G401 (cell line): ENCODE data around the gene NUP88. TPM values are rescaled to one million over a fixed set of nuclear protein-coding genes. Genes with fewer than 3 reads are reported as not detected.

Source experiments
- DNase-seq: peaks from one replicate; pipeline ENCODE4 v3.0.0-alpha.2; 2015; ENCODE audit warnings: low spot score
- in situ Hi-C: cut with HindIII; loops from 2 replicates; pipeline ENCODE4 v1.10.0; 2016; ENCODE audit warnings: low sequenced_read_pairs, mixed read lengths
- total RNA-seq: library from RNA; depleted of rRNA; stranded (reverse); fragments of >200 nt; shearing (Covaris generic); gene quantifications from 2 replicates; pipeline ENCODE4 v1.2.3, GENCODE V29; 2014; rRNA removed

NUP88 gene
- total RNA-seq, 1 experiment from 2014 or later = 178 TPM

DNA sequence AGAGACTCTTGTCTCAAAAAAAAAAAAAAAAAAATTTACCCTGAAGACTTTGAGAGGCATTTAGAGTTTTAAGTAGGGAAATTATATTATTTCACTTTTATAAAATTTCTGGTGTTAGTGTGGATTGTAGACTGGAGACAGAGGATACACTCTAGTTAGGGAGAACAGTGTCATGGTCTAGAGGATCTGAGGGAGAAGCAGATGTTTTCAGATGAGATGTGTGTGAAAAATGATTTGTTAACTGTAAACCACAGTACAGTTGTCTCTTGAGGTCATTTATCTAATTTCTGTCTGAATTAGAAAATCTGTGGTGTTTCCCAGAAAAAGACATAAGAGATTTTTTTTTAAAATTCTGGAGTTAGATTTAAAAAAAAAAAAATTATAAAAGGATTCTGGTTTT, 54.8 kb downstream of the NUP88 start:
- DNase-seq = no peak
- in situ Hi-C loops = loop anchor here (5.0 kb wide), 1 partner anchor 48 kb away; no protein-coding TSS in a partner anchor

GRCh38 chr17:5364156-5364555, 55.3 kb downstream of the NUP88 start:
- in situ Hi-C loops = loop anchor here (5.0 kb wide), 1 partner anchor 48 kb away; no protein-coding TSS in a partner anchor
- DNase-seq = no peak

- DNase-seq = no peak
- in situ Hi-C loops = loop anchor here (5.0 kb wide), 1 partner anchor 50 kb away; no protein-coding TSS in a partner anchor
Measured at GRCh38 chr17:5362162-5362811, 57.2 kb downstream of the NUP88 start.

GRCh38 chr17:5361426-5361825, 58.0 kb downstream of the NUP88 start:
- no peak for DNase-seq
- in situ Hi-C loops = loop anchor here (5.0 kb wide), 1 partner anchor 51 kb away; no protein-coding TSS in a partner anchor

- DNase-seq = no peak
- in situ Hi-C loops = no loop called here
Measured at GRCh38 chr17:5355421-5356129, 63.9 kb downstream of the NUP88 start.

DNA sequence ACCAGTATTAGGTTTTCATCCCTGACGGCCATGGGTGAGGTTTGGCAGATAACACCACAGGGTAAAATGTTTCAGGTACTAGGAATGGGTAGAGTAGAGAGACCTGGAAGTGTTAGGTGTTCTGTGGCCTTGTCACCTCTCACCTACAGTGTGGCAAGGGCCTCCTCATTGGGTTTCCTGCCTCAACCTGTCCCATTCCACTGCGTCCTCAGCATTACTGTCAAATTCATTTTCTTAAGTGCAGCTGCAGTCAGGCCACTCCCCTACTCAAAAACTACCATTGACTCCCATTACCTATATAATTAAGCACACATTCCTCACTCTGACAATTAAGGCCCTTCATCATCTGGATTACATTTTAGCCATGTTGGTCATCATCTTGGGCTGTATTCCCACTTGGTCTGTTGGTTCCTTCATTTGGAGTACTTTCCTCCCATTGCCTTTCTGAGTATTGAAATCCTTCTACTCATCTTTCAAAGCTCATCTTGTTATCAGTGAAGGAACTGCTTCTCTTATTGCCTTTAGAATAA, 64.5 kb downstream of the NUP88 start:
- in situ Hi-C loops = no loop called here
- no peak for DNase-seq

DNA sequence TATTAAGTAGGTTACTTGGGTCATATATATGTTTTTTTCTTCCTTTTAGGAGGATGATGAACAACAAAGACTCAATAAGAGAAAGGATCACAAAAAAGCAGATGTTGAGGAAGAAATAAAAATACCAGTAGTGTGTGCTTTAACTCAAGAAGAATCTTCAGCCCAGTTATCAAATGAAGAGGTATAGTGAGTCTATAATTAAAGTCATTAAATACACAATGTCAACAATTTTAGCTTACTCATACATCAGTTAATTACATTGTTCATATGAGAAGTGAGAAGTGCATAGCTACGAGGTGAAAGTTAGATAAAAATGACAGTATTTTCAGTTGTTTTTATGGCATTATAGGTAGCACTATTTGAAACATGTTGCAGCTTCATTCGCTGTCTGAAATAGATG, 65.2 kb downstream of the NUP88 start:
- in situ Hi-C loops = no loop called here
- no peak for DNase-seq

GRCh38 chr17:5352681-5353289, 66.7 kb downstream of the NUP88 start:
- in situ Hi-C loops = no loop called here
- no peak for DNase-seq

GRCh38 chr17:5344914-5345313, 74.5 kb downstream of the NUP88 start:
- no peak for DNase-seq
- in situ Hi-C loops = no loop called here

Other genes starting within 250 kb of the NUP88 start
- 9.1 and 18.1 TPM in 2 replicates for gene ZNF594, start 227.8 kb downstream of the NUP88 start, total RNA-seq
- not detected in 2 replicates for gene SCIMP, start 184.8 kb downstream of the NUP88 start, total RNA-seq
- 54.0 and 63.0 TPM in 2 replicates for gene RABEP1, start 137.4 kb downstream of the NUP88 start, total RNA-seq
- 61.3 and 65.8 TPM in 2 replicates for gene RPAIN, start 520 bp upstream of the NUP88 start, total RNA-seq
- gene C1QBP, start 19.5 kb upstream of the NUP88 start, total RNA-seq = 733 and 786 TPM in 2 replicates
- 13.4 and 24.7 TPM in 2 replicates for gene DHX33, start 49.3 kb upstream of the NUP88 start, total RNA-seq
- 21.5 and 22.7 TPM in 2 replicates for gene DERL2, start 66.5 kb upstream of the NUP88 start, total RNA-seq
- gene MIS12, start 66.9 kb upstream of the NUP88 start, total RNA-seq = 13.4 and 18.4 TPM in 2 replicates
- 20.4 and 41.2 TPM in 2 replicates for gene NLRP1, start 164.8 kb upstream of the NUP88 start, total RNA-seq